GM06990 (cell line): Measurements from ENCODE around the gene CDK6.

Experiments
- DNase-seq: peaks from one replicate; pipeline ENCODE4 v3.0.0-alpha.2; 2011; ENCODE audit not compliant: insufficient read length; ENCODE audit errors: extremely low read depth
- H3K27me3 ChIP-seq: replicated peaks from 2 replicates; pipeline ENCODE4 v1.6.0; 2011; ENCODE audit warnings: low read length; ENCODE audit not compliant: control insufficient read depth, insufficient read depth
- H3K36me3 ChIP-seq: 2 replicates; pipeline ENCODE4 v1.5.1; 2011; ENCODE audit warnings: low read length; ENCODE audit not compliant: control insufficient read depth, insufficient read depth
- H3K4me3 ChIP-seq: replicated peaks from 2 replicates; pipeline ENCODE4 v1.5.1; 2011; ENCODE audit warnings: low read depth, mild to moderate bottlenecking, control low read depth, low read length
- CTCF ChIP-seq: IDR thresholded peaks from 2 replicates; pipeline ENCODE4 v1.5.1; 2011; ENCODE audit warnings: low read length, control low read depth, mild to moderate bottlenecking, inconsistent platforms; ENCODE audit not compliant: insufficient read depth, poor library complexity, severe bottlenecking

The CDK6 gene

GRCh38 chr7:92625617-92626016 lies 210.8 kb downstream of the CDK6 start:
- H3K36me3 ChIP-seq, result peaks cover 3% of the 10 kb centered on the region

GRCh38 chr7:92624298-92624996 lies 211.9 kb downstream of the CDK6 start:
- DNase-seq, result no peak
- no peaks in the 10 kb centered on the region for H3K27me3 ChIP-seq
- TF ChIP-seq CTCF, result no peak

More at GRCh38 chr7:92625617-92626016, 210.8 kb downstream of the CDK6 start:
- H3K27me3 ChIP-seq, result no peaks in the 10 kb centered on the region
- no peak overlapping the region for H3K4me3 ChIP-seq
- no peak for DNase-seq
- TF ChIP-seq CTCF, result no peak

GRCh38 chr7:92623544-92623943 lies 212.8 kb downstream of the CDK6 start:
- TF ChIP-seq CTCF, result no peak
- Histone ChIP-seq H3K4me3 (no peak overlapping the region), H3K27me3 (no peaks in the 10 kb centered on the region), H3K36me3 (peaks cover 3% of the 10 kb centered on the region; the same call in 1 of the 2 replicates)
- DNase-seq, result no peak

More at GRCh38 chr7:92624298-92624996, 211.9 kb downstream of the CDK6 start:
- Histone ChIP-seq H3K36me3 (peaks cover 3% of the 10 kb centered on the region), H3K4me3 (no peak overlapping the region)

GRCh38 chr7:92622685-92623084 lies 213.7 kb downstream of the CDK6 start:
- DNase-seq, result no peak
- H3K36me3 ChIP-seq, result peaks cover 8% of the 10 kb centered on the region
- no peak for TF ChIP-seq CTCF
- no peak overlapping the region for H3K4me3 ChIP-seq
- no peaks in the 10 kb centered on the region for H3K27me3 ChIP-seq

GRCh38 chr7:92622030-92622429 lies 214.3 kb downstream of the CDK6 start:
- Histone ChIP-seq H3K4me3 (no peak overlapping the region), H3K27me3 (no peaks in the 10 kb centered on the region)

More at GRCh38 chr7:92622030-92622429, 214.3 kb downstream of the CDK6 start:
- TF ChIP-seq CTCF, result no peak
- DNase-seq, result peak; percentile 52
- H3K36me3 ChIP-seq, result peaks cover 9% of the 10 kb centered on the region
